IMR-90 (cell line): Measurements from ENCODE around the gene MAPKAPK2. TPM values are rescaled to one million over a fixed set of nuclear protein-coding genes. Genes with fewer than 3 reads are reported as not detected.

Source experiments
- ATAC-seq: fragments of 200-7000 bp; cut with Tn5 transposase; 2 replicates; pipeline ENCODE4 v1.9.1; 2020; ENCODE audit warnings: low read depth, mild to moderate bottlenecking, moderate library complexity
- BruUV-seq: library from RNA; stranded (reverse); fragments of 400-500 nt; replicated peaks from 2 replicates; lab custom pipeline; 2021; lab: Mats Ljungman, UMichigan
- CTCF ChIA-PET: fragments of 300-600 bp; formaldehyde crosslinking; extraction: SDS; loops from one replicate; lab custom pipeline; 2021; ENCODE audit warnings: antibody characterized with exemption; lab: Yijun Ruan, JAX
- POLR2A ChIA-PET: fragments of 300-600 bp; sonication (Branson Sonifier 250); formaldehyde crosslinking; loops from one replicate; lab custom pipeline; 2022; ENCODE audit warnings: antibody characterized with exemption; ENCODE audit not compliant: unreplicated experiment; lab: Charles Lee
- DNase-seq: peaks from one replicate; pipeline ENCODE4 v3.0.0; 2013
- H2AFZ ChIP-seq: replicated peaks from 2 replicates; pipeline ENCODE3; 2013; ENCODE audit warnings: low read length, mild to moderate bottlenecking; ENCODE audit not compliant: poor library complexity
- H2AK5ac ChIP-seq: 2 replicates; pipeline ENCODE4 v1.6.1; 2013; ENCODE audit warnings: low read depth, low read length, inconsistent platforms
- H2AK9ac ChIP-seq: replicated peaks from 2 replicates; pipeline ENCODE3; 2013; ENCODE audit warnings: mild to moderate bottlenecking, low read depth, low read length, moderate library complexity; ENCODE audit not compliant: poor library complexity
- H2BK120ac ChIP-seq: 2 replicates; pipeline ENCODE4 v1.6.1; 2013; ENCODE audit warnings: low read depth, low read length, inconsistent platforms
- H2BK15ac ChIP-seq: 3 replicates; pipeline ENCODE4 v1.6.1; 2013; ENCODE audit warnings: low read depth, low read length, inconsistent platforms
- H2BK20ac ChIP-seq: 2 replicates; pipeline ENCODE4 v1.6.1; 2013; ENCODE audit warnings: low read depth, mild to moderate bottlenecking, inconsistent platforms, low read length, moderate library complexity
- H2BK5ac ChIP-seq: 2 replicates; pipeline ENCODE4 v1.6.1; 2013; ENCODE audit warnings: mild to moderate bottlenecking, low read depth, low read length, inconsistent platforms; ENCODE audit not compliant: poor library complexity, severe bottlenecking
- H3K14ac ChIP-seq: replicated peaks from 2 replicates; pipeline ENCODE4 v1.6.1; 2013; ENCODE audit warnings: low read depth, low read length, inconsistent platforms
- H3K18ac ChIP-seq: 2 replicates; pipeline ENCODE4 v1.6.1; 2013; ENCODE audit warnings: low read depth, low read length, control low read depth
- H3K23ac ChIP-seq: 2 replicates; pipeline ENCODE4 v1.6.1; 2013; ENCODE audit warnings: low read depth, low read length, inconsistent platforms
- H3K27ac ChIP-seq: 2 replicates; pipeline ENCODE4 v1.5.1; 2013; ENCODE audit warnings: mild to moderate bottlenecking, control low read depth, low read length; ENCODE audit not compliant: insufficient read depth
- H3K27me3 ChIP-seq: 2 replicates; pipeline ENCODE4 v1.6.1; 2013; ENCODE audit warnings: low read length; ENCODE audit not compliant: control insufficient read depth, insufficient read depth
- H3K36me3 ChIP-seq: 2 replicates; pipeline ENCODE4 v1.6.1; 2013; ENCODE audit warnings: low read length, mixed read lengths; ENCODE audit not compliant: control insufficient read depth, insufficient read depth
- H3K4ac ChIP-seq: 2 replicates; pipeline ENCODE4 v1.6.1; 2013; ENCODE audit warnings: low read depth, low read length, inconsistent platforms
- H3K4me1 ChIP-seq: 2 replicates; pipeline ENCODE4 v1.6.1; 2013; ENCODE audit warnings: low read length, mixed read lengths; ENCODE audit not compliant: control insufficient read depth, insufficient read depth
- H3K4me2 ChIP-seq: 2 replicates; pipeline ENCODE4 v1.6.1; 2013; ENCODE audit warnings: low read depth, mild to moderate bottlenecking, control low read depth, low read length, moderate library complexity
- H3K4me3 ChIP-seq: 2 replicates; pipeline ENCODE4 v1.5.1; 2013; ENCODE audit warnings: low read depth, mild to moderate bottlenecking, control low read depth, low read length, moderate library complexity; ENCODE audit not compliant: insufficient read depth
- H3K56ac ChIP-seq: 2 replicates; pipeline ENCODE4 v1.6.1; 2013; ENCODE audit warnings: low read length, inconsistent platforms; ENCODE audit not compliant: insufficient read depth; ENCODE audit errors: extremely low read depth
- H3K79me1 ChIP-seq, 2 experiments: 2 replicates each; pipeline ENCODE4 v1.6.1; 2013; ENCODE audit warnings: low read length in 2 of 2, inconsistent platforms in 1 of 2, low read depth in 1 of 2
- H3K9ac ChIP-seq: 2 replicates; pipeline ENCODE4 v1.6.1; 2013; ENCODE audit warnings: low read depth, low read length, control low read depth
- H3K9me1 ChIP-seq: 2 replicates; pipeline ENCODE4 v1.6.1; 2013; ENCODE audit warnings: low read length, inconsistent platforms; ENCODE audit not compliant: insufficient read depth
- H3K9me3 ChIP-seq: 2 replicates; pipeline ENCODE4 v1.6.1; 2013; ENCODE audit warnings: low read length; ENCODE audit not compliant: control insufficient read depth, insufficient read depth
- H4K20me1 ChIP-seq: 2 replicates; pipeline ENCODE4 v1.6.1; 2013; ENCODE audit warnings: low read length, inconsistent platforms; ENCODE audit not compliant: insufficient read depth
- H4K5ac ChIP-seq: 2 replicates; pipeline ENCODE4 v1.6.1; 2013; ENCODE audit warnings: mild to moderate bottlenecking, low read depth, low read length, control low read depth
- H4K8ac ChIP-seq, 2 experiments: 2 replicates each; pipeline ENCODE4 v1.6.1; 2013; ENCODE audit warnings: low read depth in 2 of 2, low read length in 2 of 2, control low read depth in 1 of 2, inconsistent platforms in 1 of 2
- H4K91ac ChIP-seq: 2 replicates; pipeline ENCODE4 v1.6.1; 2013; ENCODE audit warnings: low read depth, low read length, inconsistent platforms; ENCODE audit not compliant: insufficient read depth
- BHLHE40 ChIP-seq: fragments of 150-350 bp; IDR thresholded peaks from 2 replicates; pipeline ENCODE4 v1.6.1; 2016; ENCODE audit warnings: mild to moderate bottlenecking, low read depth, low read length
- CEBPB ChIP-seq: IDR thresholded peaks from 2 replicates; pipeline ENCODE4 v1.6.1; 2012; ENCODE audit warnings: low read depth, low read length, improper control_type of control experiment
- CTCF ChIP-seq: conservative IDR thresholded peaks from 2 replicates; pipeline ENCODE4 v1.5.1; 2012; ENCODE audit warnings: mild to moderate bottlenecking, low read depth, low read length, improper control_type of control experiment
- ELK1 ChIP-seq: fragments of 150-350 bp; IDR thresholded peaks from 2 replicates; pipeline ENCODE4 v1.6.1; 2016; ENCODE audit warnings: low read depth, mild to moderate bottlenecking, low read length, moderate library complexity, borderline replicate concordance
- MAFK ChIP-seq: IDR thresholded peaks from 2 replicates; pipeline ENCODE4 v1.6.1; 2012; ENCODE audit warnings: low read depth, low read length, improper control_type of control experiment
- MXI1 ChIP-seq: IDR thresholded peaks from 2 replicates; pipeline ENCODE4 v1.6.1; 2012; ENCODE audit warnings: low read depth, mild to moderate bottlenecking, low read length, moderate library complexity, borderline replicate concordance
- NFE2L2 ChIP-seq: fragments of 150-350 bp; IDR thresholded peaks from 2 replicates; pipeline ENCODE4 v1.6.1; 2016; ENCODE audit warnings: low read depth, mild to moderate bottlenecking, low read length
- POLR2A ChIP-seq: IDR thresholded peaks from 2 replicates; pipeline ENCODE4 v1.6.1; 2012; ENCODE audit warnings: mild to moderate bottlenecking, low read depth, low read length
- RAD21 ChIP-seq: IDR thresholded peaks from 2 replicates; pipeline ENCODE4 v1.6.1; 2012; ENCODE audit warnings: low read length, improper control_type of control experiment
- RCOR1 ChIP-seq: IDR thresholded peaks from 2 replicates; pipeline ENCODE4 v1.6.1; 2012; ENCODE audit warnings: mild to moderate bottlenecking, low read length, improper control_type of control experiment; ENCODE audit not compliant: insufficient replicate concordance
- RFX5 ChIP-seq: IDR thresholded peaks from 2 replicates; pipeline ENCODE4 v1.8.0; 2012; ENCODE audit warnings: low read depth, mild to moderate bottlenecking, low read length, moderate library complexity
- SMC3 ChIP-seq: fragments of 150-350 bp; IDR thresholded peaks from 2 replicates; pipeline ENCODE4 v1.6.1; 2016; ENCODE audit warnings: low read depth, mild to moderate bottlenecking, antibody characterized with exemption, low read length, moderate library complexity
- USF2 ChIP-seq: fragments of 150-350 bp; IDR thresholded peaks from 2 replicates; pipeline ENCODE4 v1.6.1; 2017; ENCODE audit warnings: mild to moderate bottlenecking, antibody characterized with exemption, low read length, low read depth
- WGBS, 2 experiments: methylation state at CpG; one replicate each; pipeline versions ENCODE4 v1.1.5 to v1.1.7; 2013; ENCODE audit warnings: missing lambda C conversion rate in 2 of 2; ENCODE audit not compliant: insufficient read length in 1 of 2; ENCODE audit errors: extremely low coverage in 2 of 2; 5-methylcytosine and 5-hydroxymethylcytosine counted together
- dilution Hi-C: fragments of 300-500 bp; cut with HindIII; formaldehyde crosslinking; loops from one replicate; pipeline ENCODE4 v1.14.3; 2018; ENCODE audit warnings: low sequenced_read_pairs; ENCODE audit not compliant: unreplicated experiment
- in situ Hi-C: fragments of 300-500 bp; cut with MboI; formaldehyde crosslinking; loops from 3 replicates; pipeline ENCODE4 v1.14.3; 2019; ENCODE audit warnings: low sequenced_read_pairs, inconsistent platforms, mixed read lengths
- intact Hi-C: fragments of 100-400 bp; cut with micrococcal nuclease; formaldehyde crosslinking; loops from 2 replicates; pipeline ENCODE4 v1.10.0; 2022
- polyA plus RNA-seq, 3 experiments: library from polyadenylated mRNA; depleted of rRNA; stranded (reverse); fragments of >200 nt; gene quantifications; 2 replicates each; pipeline ENCODE4 v1.2.3, GENCODE V29; 2012; ENCODE audit warnings: low replicate concordance in 1 of 3
- total RNA-seq: library from RNA; depleted of rRNA; stranded (reverse); fragments of >200 nt; gene quantifications from 2 replicates; pipeline ENCODE4 v1.2.3, GENCODE V29; 2012

MAPKAPK2 gene
- total and polyA plus RNA-seq, 2 of the 4 experiments (the other 2 are of a cell fraction), result 56.5 to 66.4 TPM

- Histone ChIP-seq H3K27me3 (no peaks in the 10 kb centered on the region; the same call in 1 of the 2 replicates), H3K4me2 (no peak overlapping the region), H3K36me3 (no peaks in the 10 kb centered on the region), H3K9me1 (no peaks in the 10 kb centered on the region; the same call in 1 of the 2 replicates), H3K9ac (no peak overlapping the region), H3K9me3 (no peaks in the 10 kb centered on the region), H4K91ac (no peak overlapping the region), H3K18ac (no peak overlapping the region), H2AK9ac (no peak overlapping the region), H3K56ac (no peak overlapping the region), H2BK120ac (no peak overlapping the region), H2BK15ac (no peak overlapping the region), H4K20me1 (peaks cover 8% of the 10 kb centered on the region; the same call in 1 of the 2 replicates), H4K5ac (no peak overlapping the region), H3K79me1 (peaks cover 0 to 7% of the 10 kb centered on the region in 2 experiments; a peak in 1 of 4 replicates), H2AK5ac (no peak overlapping the region), H3K4ac (no peak overlapping the region), H3K4me3 (no peak overlapping the region), H2BK20ac (no peak overlapping the region), H3K23ac (no peak overlapping the region), H2AFZ (no peak overlapping the region), H3K27ac (no peak overlapping the region), H3K14ac (no peak overlapping the region), H4K8ac (no peak overlapping the region), H2BK5ac (no peak overlapping the region), H3K4me1 (peaks cover 2% of the 10 kb centered on the region; the same call in 1 of the 2 replicates)
- no peak for ATAC-seq
- dilution Hi-C loops (no loop called here), in situ Hi-C loops (no loop called here), intact Hi-C loops (no loop called here)
- no peak for DNase-seq
- TF ChIP-seq POLR2A (no peak), USF2 (no peak), NFE2L2 (no peak), BHLHE40 (no peak), RCOR1 (no peak), SMC3 (no peak), CEBPB (no peak), RFX5 (no peak), ELK1 (no peak), RAD21 (no peak), CTCF (no peak), MXI1 (no peak), MAFK (no peak)
- BruUV-seq, result no TSS peak
- no CpG with 5 or more reads among the region's 2 CpGs for WGBS, 2 experiments
- ChIA-PET POLR2A (no interaction called here), CTCF (no interaction called here)
These were observed 3.3 kb upstream of the MAPKAPK2 start for GRCh38 chr1:206681359-206681758.
